Stomach (tissue), 4 donors: ENCODE results near the gene LOXHD1.

Experiments used
- EP300 ChIP-seq: sonication (generic); formaldehyde crosslinking; IDR thresholded peaks from one replicate; pipeline ENCODE4 v1.6.1; 2017; ENCODE audit warnings: antibody characterized with exemption
- POLR2A ChIP-seq, 4 donors: fragments of 450-650 bp; IDR thresholded peaks; one replicate each; pipeline ENCODE4 v1.6.1; 2016; ENCODE audit warnings: antibody characterized with exemption in 4 of 4, control low read depth in 2 of 4, mild to moderate bottlenecking in 1 of 4, moderate library complexity in 1 of 4
- POLR2AphosphoS5 ChIP-seq, 3 donors: sonication (generic); formaldehyde crosslinking; IDR thresholded peaks; one replicate each; pipeline ENCODE4 v1.6.1; 2016; ENCODE audit warnings: antibody characterized with exemption in 3 of 3
- TF ChIP-seq, protein P1 (sequence below), 7 experiments: fragments of 450-650 bp in 4 of 7; fragments of 200-600 bp in 3 of 7; sonication (generic) in 3 of 7; IDR thresholded peaks; one replicate each; pipeline ENCODE4 v1.5.1; 2016 to 2019; ENCODE audit warnings: antibody characterized with exemption in 7 of 7, control low read depth in 2 of 7, mild to moderate bottlenecking in 1 of 7

DNA sequence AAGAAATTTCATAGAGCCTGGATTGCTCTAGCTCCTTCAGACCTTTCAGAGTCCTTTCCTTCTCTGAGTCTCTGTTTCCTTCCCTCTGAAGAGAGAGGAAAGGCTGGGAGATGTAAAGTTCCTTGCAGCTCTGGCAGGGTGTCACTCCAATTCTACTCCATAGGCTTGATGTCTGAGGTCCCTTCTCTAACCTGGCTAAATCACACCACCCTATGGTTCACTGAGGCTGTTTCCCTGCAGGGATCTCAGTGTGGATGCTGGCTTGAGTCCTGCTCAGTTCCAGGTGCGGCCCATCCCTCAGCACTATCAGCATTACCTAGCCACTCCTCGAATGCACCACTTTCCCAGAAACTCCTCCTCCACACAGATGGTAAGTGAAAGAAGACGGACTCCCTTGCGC lies 209.7 kb downstream of the LOXHD1 start:
- TF ChIP-seq, protein P1, sequence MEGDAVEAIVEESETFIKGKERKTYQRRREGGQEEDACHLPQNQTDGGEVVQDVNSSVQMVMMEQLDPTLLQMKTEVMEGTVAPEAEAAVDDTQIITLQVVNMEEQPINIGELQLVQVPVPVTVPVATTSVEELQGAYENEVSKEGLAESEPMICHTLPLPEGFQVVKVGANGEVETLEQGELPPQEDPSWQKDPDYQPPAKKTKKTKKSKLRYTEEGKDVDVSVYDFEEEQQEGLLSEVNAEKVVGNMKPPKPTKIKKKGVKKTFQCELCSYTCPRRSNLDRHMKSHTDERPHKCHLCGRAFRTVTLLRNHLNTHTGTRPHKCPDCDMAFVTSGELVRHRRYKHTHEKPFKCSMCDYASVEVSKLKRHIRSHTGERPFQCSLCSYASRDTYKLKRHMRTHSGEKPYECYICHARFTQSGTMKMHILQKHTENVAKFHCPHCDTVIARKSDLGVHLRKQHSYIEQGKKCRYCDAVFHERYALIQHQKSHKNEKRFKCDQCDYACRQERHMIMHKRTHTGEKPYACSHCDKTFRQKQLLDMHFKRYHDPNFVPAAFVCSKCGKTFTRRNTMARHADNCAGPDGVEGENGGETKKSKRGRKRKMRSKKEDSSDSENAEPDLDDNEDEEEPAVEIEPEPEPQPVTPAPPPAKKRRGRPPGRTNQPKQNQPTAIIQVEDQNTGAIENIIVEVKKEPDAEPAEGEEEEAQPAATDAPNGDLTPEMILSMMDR (IDR thresholded peaks at IDR 0.05), result no peak
- TF ChIP-seq POLR2AphosphoS5 (IDR thresholded peaks at IDR 0.05), result no peak
- no peak for TF ChIP-seq EP300
- TF ChIP-seq POLR2A (IDR thresholded peaks at IDR 0.05), result no peak
